ENCODE measurements around the gene CWH43. TPM values are rescaled to one million over a fixed set of nuclear protein-coding genes. Genes with fewer than 3 reads are reported as not detected.
"Not testable (repeated sequence)": the region's sequence is repeated elsewhere in the genome, so short reads cannot be mapped to it uniquely, and the experiment has no call there.

CWH43 gene
- polyA plus RNA-seq, 1 of the 3 experiments (the other 2 are of a cell fraction) = not detected

DNA sequence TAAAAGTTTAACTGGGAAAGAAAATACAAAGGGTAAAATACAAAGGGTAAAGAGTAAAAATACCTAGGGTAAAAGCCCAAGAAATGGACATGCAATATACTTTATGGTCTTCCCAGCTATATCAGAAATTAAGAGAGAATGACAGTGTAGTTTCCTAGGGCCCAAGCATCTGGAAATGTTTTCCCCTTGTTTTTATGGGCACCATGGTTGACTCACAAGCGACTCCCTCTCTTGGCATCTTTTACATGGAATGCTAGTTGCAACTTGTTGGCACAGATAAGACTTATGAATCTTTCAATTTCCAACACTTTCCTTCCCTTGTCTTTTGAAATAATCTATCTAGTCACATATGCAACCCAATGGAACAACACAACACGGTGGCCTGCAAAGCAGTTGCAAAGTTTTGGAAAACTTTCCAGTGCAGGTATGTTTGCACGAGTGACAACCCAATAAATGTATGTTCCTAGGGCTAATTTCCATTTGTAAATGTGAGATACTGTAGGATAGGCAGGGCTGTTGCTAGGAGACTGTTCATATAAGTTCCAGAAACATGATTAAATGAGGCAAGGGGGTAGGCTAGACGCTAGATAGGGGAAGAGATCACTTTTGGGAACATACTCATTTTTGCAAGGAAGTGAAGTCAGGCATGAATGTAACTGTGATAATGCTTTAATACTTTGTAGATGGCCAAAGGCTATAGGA lies 36.4 kb upstream of the CWH43 start (continued):
- TF ChIP-seq FOXJ3 (CRISPR knock-in tag; IDR thresholded peaks at IDR 0.05) = no peak
- no peak for TF ChIP-seq SIN3A (IDR thresholded peaks at IDR 0.05; ENCODE audit: borderline replicate concordance, low read depth, low read length)
- peak; percentile 90 for TF ChIP-seq NFIC (IDR thresholded peaks at IDR 0.05; ENCODE audit: borderline replicate concordance)
- TF ChIP-seq, protein P1, sequence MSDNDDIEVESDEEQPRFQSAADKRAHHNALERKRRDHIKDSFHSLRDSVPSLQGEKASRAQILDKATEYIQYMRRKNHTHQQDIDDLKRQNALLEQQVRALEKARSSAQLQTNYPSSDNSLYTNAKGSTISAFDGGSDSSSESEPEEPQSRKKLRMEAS (IDR thresholded peaks at IDR 0.05; ENCODE audit: low read depth) = peak; percentile 47; the same call in 1 of the 2 replicates
- no peak for TF ChIP-seq RFX5 (IDR thresholded peaks at IDR 0.05; ENCODE audit: low read length)
- TF ChIP-seq, protein P2, sequence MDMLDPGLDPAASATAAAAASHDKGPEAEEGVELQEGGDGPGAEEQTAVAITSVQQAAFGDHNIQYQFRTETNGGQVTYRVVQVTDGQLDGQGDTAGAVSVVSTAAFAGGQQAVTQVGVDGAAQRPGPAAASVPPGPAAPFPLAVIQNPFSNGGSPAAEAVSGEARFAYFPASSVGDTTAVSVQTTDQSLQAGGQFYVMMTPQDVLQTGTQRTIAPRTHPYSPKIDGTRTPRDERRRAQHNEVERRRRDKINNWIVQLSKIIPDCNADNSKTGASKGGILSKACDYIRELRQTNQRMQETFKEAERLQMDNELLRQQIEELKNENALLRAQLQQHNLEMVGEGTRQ (IDR thresholded peaks at IDR 0.05; ENCODE audit: borderline replicate concordance, low read depth, low read length) = no peak
- TF ChIP-seq TAF1 (IDR thresholded peaks at IDR 0.05; ENCODE audit: borderline replicate concordance, low read depth, low read length) = no peak
- no peak for TF ChIP-seq RCOR1 (IDR thresholded peaks at IDR 0.05; ENCODE audit: low read length)
- TF ChIP-seq GABPA (IDR thresholded peaks at IDR 0.05; ENCODE audit: low read depth) = no peak
- TF ChIP-seq EZH2phosphoT487 (IDR thresholded peaks at IDR 0.05; ENCODE audit: borderline replicate concordance, low read depth) = no peak

DNA sequence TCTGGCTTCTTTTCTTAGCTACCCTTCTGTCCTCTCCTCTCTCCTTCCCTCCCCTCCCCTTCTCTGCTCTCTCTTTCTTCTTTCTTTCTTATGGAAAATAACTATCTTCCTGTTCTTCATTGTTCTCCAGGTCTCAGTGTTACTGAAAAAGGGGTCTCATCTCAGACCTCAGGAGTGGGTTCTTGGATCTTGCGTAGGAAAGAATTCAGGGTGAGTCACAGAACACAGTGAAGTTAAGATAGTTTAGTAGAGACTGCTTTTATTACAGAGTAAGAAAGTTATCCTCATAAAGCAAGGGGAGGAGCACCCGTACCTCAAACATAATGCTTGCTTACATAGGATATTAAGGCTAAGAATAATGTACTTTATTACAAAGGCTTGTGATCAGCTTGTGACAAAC lies 31.8 kb upstream of the CWH43 start:
- DNase-seq = no peak
- TF ChIP-seq, protein P3, sequence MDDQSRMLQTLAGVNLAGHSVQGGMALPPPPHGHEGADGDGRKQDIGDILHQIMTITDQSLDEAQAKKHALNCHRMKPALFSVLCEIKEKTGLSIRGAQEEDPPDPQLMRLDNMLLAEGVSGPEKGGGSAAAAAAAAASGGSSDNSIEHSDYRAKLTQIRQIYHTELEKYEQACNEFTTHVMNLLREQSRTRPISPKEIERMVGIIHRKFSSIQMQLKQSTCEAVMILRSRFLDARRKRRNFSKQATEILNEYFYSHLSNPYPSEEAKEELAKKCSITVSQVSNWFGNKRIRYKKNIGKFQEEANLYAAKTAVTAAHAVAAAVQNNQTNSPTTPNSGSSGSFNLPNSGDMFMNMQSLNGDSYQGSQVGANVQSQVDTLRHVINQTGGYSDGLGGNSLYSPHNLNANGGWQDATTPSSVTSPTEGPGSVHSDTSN (IDR thresholded peaks at IDR 0.05) = no peak
- peak; percentile 37; the same call in 1 of the 2 replicates for TF ChIP-seq FOSL2 (IDR thresholded peaks at IDR 0.05; ENCODE audit: borderline replicate concordance, low read depth)
- no peaks in the 10 kb centered on the region for H3K27me3 ChIP-seq (ENCODE audit: insufficient read depth)
- H3K9me2 ChIP-seq = no peaks in the 10 kb centered on the region
- peaks cover 25% of the 10 kb centered on the region for H3F3A ChIP-seq (replicated peaks; ENCODE audit: insufficient read depth)
- H3K9me3 ChIP-seq = peaks cover 10% of the 10 kb centered on the region; the same call in 1 of the 2 replicates
- H4K20me1 ChIP-seq (ENCODE audit: insufficient read depth) = no peaks in the 10 kb centered on the region
- peak overlapping the region; percentile 54; the same call in 1 of the 2 replicates for H3K9ac ChIP-seq
- peak overlapping the region in 1 of 2 experiments; percentile 50; a peak in 1 of 4 replicates for H3K4me3 ChIP-seq (ENCODE audit: low read depth in 2 of 2, low read length in 1 of 2)
- ChIA-PET CTCF (no interaction called here), POLR2A (no interaction called here)
- H3K79me2 ChIP-seq (ENCODE audit: insufficient read depth) = no peaks in the 10 kb centered on the region
- WGBS (ENCODE audit: low lambda C conversion rate) = 59% methylated on average over 2 of the region's 2 CpGs
- peak overlapping the region; percentile 28 for H3K4me2 ChIP-seq
- H3K4me1 ChIP-seq (ENCODE audit: control insufficient read depth in 1 of 2, insufficient read depth in 2 of 2, low read depth in 1 of 2, low read length in 1 of 2) = peaks cover 0 to 16% of the 10 kb centered on the region in 2 experiments; a peak in 3 of 4 replicates
- H2AFZ ChIP-seq (ENCODE audit: low read depth) = peak overlapping the region; percentile 85; the same call in 1 of the 2 replicates
- no peaks in the 10 kb centered on the region for H3K36me3 ChIP-seq (replicated peaks in 1 of 2; ENCODE audit: control insufficient read depth in 1 of 2, insufficient read depth in 2 of 2, low read length in 1 of 2)
- peak overlapping the region in 1 of 2 experiments; percentile 89; a peak in 2 of 4 replicates for H3K27ac ChIP-seq (ENCODE audit: low read depth in 2 of 2, low read length in 1 of 2)

DNA sequence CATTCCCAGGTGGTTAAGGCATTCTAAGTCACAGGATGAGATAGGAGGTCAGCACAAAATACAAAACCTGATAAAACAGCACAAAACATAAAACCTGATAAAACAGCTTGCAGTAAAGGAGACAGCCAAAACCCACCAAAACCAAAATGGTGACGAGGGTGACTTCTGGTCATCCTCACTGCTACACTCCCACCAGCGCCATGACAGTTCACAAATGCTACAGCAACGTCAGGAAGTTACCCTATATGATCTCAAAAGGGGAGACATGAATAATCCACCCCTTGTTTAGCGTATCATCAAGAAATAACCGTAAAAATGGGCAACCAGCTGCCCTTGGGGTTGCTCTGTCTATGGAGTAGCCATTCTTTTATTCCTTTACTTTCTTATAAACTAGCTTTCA lies 28.7 kb upstream of the CWH43 start:
- H2AFZ ChIP-seq (ENCODE audit: low read depth); H3K36me3 ChIP-seq (replicated peaks in 1 of 2; ENCODE audit: control insufficient read depth in 1 of 2, insufficient read depth in 2 of 2, low read length in 1 of 2); H3K27me3 ChIP-seq (ENCODE audit: insufficient read depth); H3K4me3 ChIP-seq (ENCODE audit: low read depth in 2 of 2, low read length in 1 of 2); H3K4me2 ChIP-seq; H3K9me3 ChIP-seq; H3K9me2 ChIP-seq; DNase-seq; H4K20me1 ChIP-seq (ENCODE audit: insufficient read depth); H3K79me2 ChIP-seq (ENCODE audit: insufficient read depth); POLR2A ChIA-PET; H3K27ac ChIP-seq (ENCODE audit: low read depth in 2 of 2, low read length in 1 of 2); CTCF ChIA-PET; H3K9ac ChIP-seq: not testable (repeated sequence)
- peaks cover 0 to 16% of the 10 kb centered on the region in 2 experiments; a peak in 2 of 4 replicates for H3K4me1 ChIP-seq (ENCODE audit: control insufficient read depth in 1 of 2, insufficient read depth in 2 of 2, low read depth in 1 of 2, low read length in 1 of 2)
- 79% methylated on average over 5 of the region's 5 CpGs for WGBS (ENCODE audit: low lambda C conversion rate)
- H3F3A ChIP-seq (replicated peaks; ENCODE audit: insufficient read depth) = peaks cover 17% of the 10 kb centered on the region
